NB4 (cell line): Measurements from ENCODE around the gene CEMIP.

Experiments
- MYC ChIP-seq: IDR thresholded peaks from 2 replicates; pipeline ENCODE4 v1.6.1; 2011; ENCODE audit warnings: low read depth, low read length
- POLR2A ChIP-seq: IDR thresholded peaks from 2 replicates; pipeline ENCODE4 v1.6.1; 2011; ENCODE audit warnings: mild to moderate bottlenecking; ENCODE audit not compliant: insufficient read length; ENCODE audit errors: extremely low read depth
- TF ChIP-seq, protein P1 (sequence below): IDR thresholded peaks from one replicate; pipeline ENCODE4 v1.5.1; 2012; ENCODE audit warnings: low read depth, low read length
- TF ChIP-seq, protein P2 (sequence below): IDR thresholded peaks from 2 replicates; pipeline ENCODE4 v1.6.1; 2011; ENCODE audit warnings: low read depth, low read length

DNA sequence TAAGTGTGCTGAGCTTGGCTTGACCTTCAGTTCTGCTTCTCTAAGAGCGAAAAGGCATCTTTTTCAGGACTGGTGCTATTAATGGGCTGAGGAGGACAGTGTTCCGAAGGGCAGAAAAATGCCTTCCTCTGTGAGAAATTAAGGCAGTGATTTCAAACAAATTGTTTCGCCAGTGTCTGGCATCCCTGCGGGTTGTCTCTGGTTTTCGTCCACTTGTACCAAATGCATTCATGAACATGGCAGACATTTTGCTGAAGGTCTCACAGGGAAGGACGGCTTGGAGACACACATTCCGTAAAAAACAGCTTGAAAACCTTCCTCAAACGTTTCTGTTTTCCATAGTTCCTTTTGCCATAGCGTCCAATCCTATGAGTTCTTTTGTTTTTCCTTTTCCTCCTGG, 57.1 kb downstream of the CEMIP start:
- TF ChIP-seq POLR2A (no peak), MYC (no peak)
- TF ChIP-seq, protein P1, sequence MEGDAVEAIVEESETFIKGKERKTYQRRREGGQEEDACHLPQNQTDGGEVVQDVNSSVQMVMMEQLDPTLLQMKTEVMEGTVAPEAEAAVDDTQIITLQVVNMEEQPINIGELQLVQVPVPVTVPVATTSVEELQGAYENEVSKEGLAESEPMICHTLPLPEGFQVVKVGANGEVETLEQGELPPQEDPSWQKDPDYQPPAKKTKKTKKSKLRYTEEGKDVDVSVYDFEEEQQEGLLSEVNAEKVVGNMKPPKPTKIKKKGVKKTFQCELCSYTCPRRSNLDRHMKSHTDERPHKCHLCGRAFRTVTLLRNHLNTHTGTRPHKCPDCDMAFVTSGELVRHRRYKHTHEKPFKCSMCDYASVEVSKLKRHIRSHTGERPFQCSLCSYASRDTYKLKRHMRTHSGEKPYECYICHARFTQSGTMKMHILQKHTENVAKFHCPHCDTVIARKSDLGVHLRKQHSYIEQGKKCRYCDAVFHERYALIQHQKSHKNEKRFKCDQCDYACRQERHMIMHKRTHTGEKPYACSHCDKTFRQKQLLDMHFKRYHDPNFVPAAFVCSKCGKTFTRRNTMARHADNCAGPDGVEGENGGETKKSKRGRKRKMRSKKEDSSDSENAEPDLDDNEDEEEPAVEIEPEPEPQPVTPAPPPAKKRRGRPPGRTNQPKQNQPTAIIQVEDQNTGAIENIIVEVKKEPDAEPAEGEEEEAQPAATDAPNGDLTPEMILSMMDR: no peak
- TF ChIP-seq, protein P2, sequence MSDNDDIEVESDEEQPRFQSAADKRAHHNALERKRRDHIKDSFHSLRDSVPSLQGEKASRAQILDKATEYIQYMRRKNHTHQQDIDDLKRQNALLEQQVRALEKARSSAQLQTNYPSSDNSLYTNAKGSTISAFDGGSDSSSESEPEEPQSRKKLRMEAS: no peak
